Measurements from ENCODE around the gene CDH6. TPM values are rescaled to one million over a fixed set of nuclear protein-coding genes. Genes with fewer than 3 reads are reported as not detected.

CDH6 gene
- total RNA-seq, 2 donors from 2014 or later, result 0.52 to 2.0 TPM

GRCh38 chr5:31343946-31344345, 150.5 kb downstream of the CDH6 start:
- no peak for DNase-seq

GRCh38 chr5:31346896-31347551, 153.5 kb downstream of the CDH6 start:
- Histone ChIP-seq H3K4me3 (no peak overlapping the region), H3K4me1 (no peaks in the 10 kb centered on the region), H3K36me3 (no peaks in the 10 kb centered on the region), H3K9me3 (no peaks in the 10 kb centered on the region), H3K9ac (ENCODE audit: low read depth in 2 of 2, low read length in 2 of 2) (no peak overlapping the region), H3K27me3 (no peaks in the 10 kb centered on the region), H3K27ac (no peak overlapping the region)
- TF ChIP-seq CTCF (IDR thresholded peaks at IDR 0.05), result no peak
- DNase-seq, result no peak
- intact Hi-C loops (cut with DNase I), result no loop called here

More at GRCh38 chr5:31343946-31344345, 150.5 kb downstream of the CDH6 start:
- no peak for TF ChIP-seq CTCF (IDR thresholded peaks at IDR 0.05)
- intact Hi-C loops (cut with DNase I), result no loop called here
- H3K9me3 ChIP-seq, result no peaks in the 10 kb centered on the region
- no peak overlapping the region for H3K4me3 ChIP-seq
- no peak overlapping the region for H3K9ac ChIP-seq (ENCODE audit: low read depth in 2 of 2, low read length in 2 of 2)
- H3K4me1 ChIP-seq, result no peaks in the 10 kb centered on the region
- no peaks in the 10 kb centered on the region for H3K27me3 ChIP-seq
- no peak overlapping the region for H3K27ac ChIP-seq
- H3K36me3 ChIP-seq, result no peaks in the 10 kb centered on the region

- no peak for TF ChIP-seq CTCF (IDR thresholded peaks at IDR 0.05)
- DNase-seq, result no peak
Observed at GRCh38 chr5:31347552-31347905, 154.0 kb downstream of the CDH6 start.

GRCh38 chr5:31350395-31350794, 156.9 kb downstream of the CDH6 start:
- Histone ChIP-seq H3K27ac (no peak overlapping the region), H3K9ac (ENCODE audit: low read depth in 2 of 2, low read length in 2 of 2) (no peak overlapping the region), H3K36me3 (no peaks in the 10 kb centered on the region), H3K9me3 (no peaks in the 10 kb centered on the region), H3K27me3 (no peaks in the 10 kb centered on the region), H3K4me3 (no peak overlapping the region), H3K4me1 (no peaks in the 10 kb centered on the region)
- no peak for DNase-seq
- TF ChIP-seq CTCF (IDR thresholded peaks at IDR 0.05), result no peak
- intact Hi-C loops (cut with DNase I), result no loop called here

More at GRCh38 chr5:31347552-31347905, 154.0 kb downstream of the CDH6 start:
- intact Hi-C loops (cut with DNase I), result no loop called here
- Histone ChIP-seq H3K4me3 (no peak overlapping the region), H3K27ac (no peak overlapping the region), H3K4me1 (no peaks in the 10 kb centered on the region), H3K36me3 (no peaks in the 10 kb centered on the region), H3K27me3 (no peaks in the 10 kb centered on the region), H3K9me3 (no peaks in the 10 kb centered on the region), H3K9ac (ENCODE audit: low read depth in 2 of 2, low read length in 2 of 2) (no peak overlapping the region)

- DNase-seq, result peak; percentile 36
- Histone ChIP-seq H3K4me1 (no peaks in the 10 kb centered on the region), H3K9me3 (no peaks in the 10 kb centered on the region), H3K27ac (no peak overlapping the region), H3K36me3 (no peaks in the 10 kb centered on the region), H3K4me3 (no peak overlapping the region), H3K27me3 (no peaks in the 10 kb centered on the region), H3K9ac (ENCODE audit: low read depth in 2 of 2, low read length in 2 of 2) (no peak overlapping the region)
- no peak for TF ChIP-seq CTCF (IDR thresholded peaks at IDR 0.05)
- intact Hi-C loops (cut with DNase I), result no loop called here
Observed at GRCh38 chr5:31355337-31355736, 161.9 kb downstream of the CDH6 start.

Measured in colonic mucosa (tissue), 4 donors.